A549 treated with AZD9567 at 1 μM for 4 hours (cell line): ENCODE results near the gene ABI3. TPM values are rescaled to one million over a fixed set of nuclear protein-coding genes. Genes with fewer than 3 reads are reported as not detected.

ENCODE experiments used
- total RNA-seq: library from RNA; stranded (reverse); fragments of 200-300 nt; extraction: Qiagen RNA extraction; gene quantifications from 5 replicates; pipeline ENCODE4 v1.2.3, GENCODE V29; 2022; ENCODE audit not compliant: insufficient read depth

The ABI3 gene, protein sequence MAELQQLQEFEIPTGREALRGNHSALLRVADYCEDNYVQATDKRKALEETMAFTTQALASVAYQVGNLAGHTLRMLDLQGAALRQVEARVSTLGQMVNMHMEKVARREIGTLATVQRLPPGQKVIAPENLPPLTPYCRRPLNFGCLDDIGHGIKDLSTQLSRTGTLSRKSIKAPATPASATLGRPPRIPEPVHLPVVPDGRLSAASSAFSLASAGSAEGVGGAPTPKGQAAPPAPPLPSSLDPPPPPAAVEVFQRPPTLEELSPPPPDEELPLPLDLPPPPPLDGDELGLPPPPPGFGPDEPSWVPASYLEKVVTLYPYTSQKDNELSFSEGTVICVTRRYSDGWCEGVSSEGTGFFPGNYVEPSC
- total RNA-seq, result not detected in 5 replicates

DNA sequence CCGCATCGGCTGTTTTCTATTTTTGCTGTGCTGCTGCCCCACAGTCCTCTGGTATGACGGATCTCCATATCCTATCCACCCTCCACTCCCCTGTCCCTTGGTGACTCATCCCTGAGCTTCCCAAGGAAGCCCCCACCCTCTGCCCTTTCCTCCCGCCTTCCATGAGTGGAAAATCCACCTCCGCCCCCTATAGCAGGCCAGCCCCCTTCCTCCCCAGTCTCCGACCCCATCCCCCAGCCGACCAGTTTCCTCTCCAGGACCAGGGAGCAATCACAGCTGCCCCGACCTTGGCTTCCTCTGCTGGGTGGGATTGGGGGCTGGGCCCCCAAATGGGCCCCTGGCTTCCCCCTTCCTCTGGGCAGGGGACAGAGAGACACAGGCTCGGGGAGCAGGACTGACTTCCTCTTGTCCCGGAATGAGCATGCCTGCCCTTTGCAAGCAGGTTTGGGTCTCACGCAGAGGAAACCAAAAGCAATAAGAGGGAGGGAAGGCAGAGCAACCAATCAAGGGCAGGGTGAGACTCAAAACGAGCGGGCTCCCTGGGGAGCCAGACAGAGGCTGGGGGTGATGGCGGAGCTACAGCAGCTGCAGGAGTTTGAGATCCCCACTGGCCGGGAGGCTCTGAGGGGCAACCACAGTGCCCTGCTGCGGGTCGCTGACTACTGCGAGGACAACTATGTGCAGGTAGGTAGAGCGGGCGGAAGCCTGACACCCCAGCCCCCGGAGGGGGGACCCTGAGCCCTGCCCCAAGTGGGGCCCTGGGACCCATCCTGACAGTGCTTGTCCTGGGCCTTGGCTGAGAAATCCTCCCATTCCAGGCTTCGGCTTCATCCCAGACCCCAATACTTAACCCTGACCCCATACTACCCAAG, at the start of gene ABI3, which contains the start of gene GNGT2:
TSS of gene ABI3 (plus strand) at position 550 of the 872 bp plus-strand sequence. CDS start at position 568, 18 bp downstream.
TSS of gene GNGT2 (minus strand) at position 417 of the 872 bp plus-strand sequence. CDS start 3,152 bp downstream, outside the sequence.

DNA sequence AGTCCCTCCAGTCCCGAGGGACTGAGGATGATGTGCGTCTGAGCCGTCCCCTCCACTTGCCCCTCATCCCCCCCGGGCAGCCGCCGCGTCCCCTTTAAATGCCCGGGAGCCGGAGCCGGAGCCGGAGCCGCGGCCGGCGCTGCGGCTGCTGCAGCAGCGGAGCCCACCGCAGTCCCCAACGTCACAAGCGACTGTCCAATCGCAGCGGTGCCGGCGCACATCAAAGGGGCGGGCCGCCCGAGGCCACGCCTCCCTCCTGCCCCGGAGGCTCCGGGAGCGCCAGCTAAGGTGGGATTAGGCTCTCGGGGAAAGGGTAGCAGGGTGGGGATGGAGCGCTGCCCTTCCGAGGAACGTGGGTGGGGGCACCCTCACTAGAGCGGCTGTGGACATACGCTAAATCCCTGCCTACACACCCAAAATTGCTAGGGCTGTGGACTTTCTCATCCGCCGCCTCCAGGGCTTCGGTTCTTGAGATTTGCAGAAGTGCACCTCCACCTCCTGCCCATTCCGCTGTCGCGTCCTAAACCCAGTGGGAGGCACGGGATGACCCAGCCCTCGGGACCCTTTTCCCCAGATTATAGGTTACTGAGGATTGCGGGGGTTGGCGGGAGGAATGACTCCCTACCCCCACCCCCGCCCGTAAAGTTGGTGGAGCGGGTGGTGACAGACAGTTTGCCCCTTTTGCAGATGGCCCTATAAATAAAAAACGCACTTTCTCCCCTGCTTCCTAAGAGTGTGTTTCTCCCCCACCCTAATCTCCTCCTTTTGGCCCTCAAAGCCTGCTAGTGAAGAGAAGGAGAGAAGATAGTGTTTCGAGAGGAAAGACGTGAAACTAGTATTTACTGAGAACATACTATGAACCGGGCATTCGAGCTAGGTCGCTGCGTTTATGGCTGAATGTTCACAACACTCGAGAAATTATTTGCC, 20.4 kb downstream of the ABI3 start, which contains the start of gene PHOSPHO1:
TSS of gene PHOSPHO1 (minus strand) at position 152 of the 927 bp plus-strand sequence. CDS start 4,096 bp downstream, outside the sequence.

Other genes starting within 250 kb of the ABI3 start
- 3.8 to 5.1 TPM (median 4.3 TPM) in 4 of 5 replicates, not detected in the other for gene GIP, start 242.1 kb upstream of the ABI3 start, total RNA-seq
- gene IGF2BP1, start 213.3 kb upstream of the ABI3 start, total RNA-seq, result 70.4 to 79.5 TPM (median 72.2 TPM) in 5 replicates
- gene B4GALNT2, start 77.9 kb upstream of the ABI3 start, total RNA-seq, result 0.20 to 0.41 TPM (median 0.39 TPM) in 4 of 5 replicates, not detected in the other
- gene GNGT2, start 133 bp upstream of the ABI3 start, total RNA-seq, result 0.28 to 0.63 TPM (median 0.53 TPM) in 4 of 5 replicates, not detected in the other
- gene PHOSPHO1, start 20.1 kb downstream of the ABI3 start, total RNA-seq, result 0.40 to 0.67 TPM (median 0.51 TPM) in 4 of 5 replicates, not detected in the other
- 6.0 to 12.5 TPM (median 7.3 TPM) in 5 replicates for gene ZNF652, start 151.5 kb downstream of the ABI3 start, total RNA-seq
- gene PHB1, start 204.2 kb downstream of the ABI3 start, total RNA-seq, result 420 to 481 TPM (median 473 TPM) in 5 replicates